HepG2 (cell line): ENCODE results near the gene PLVAP. TPM values are rescaled to one million over a fixed set of nuclear protein-coding genes. Genes with fewer than 3 reads are reported as not detected.

Source experiments
- ARID2 ChIP-seq: sonication (generic); formaldehyde crosslinking; IDR thresholded peaks from 2 replicates; pipeline ENCODE4 v1.8.1; 2022; ENCODE audit warnings: mild to moderate bottlenecking, missing genetic modification reagents, borderline replicate concordance
- CBX1 ChIP-seq: IDR thresholded peaks from one replicate; pipeline ENCODE4 v1.6.1; 2016; ENCODE audit warnings: antibody characterized with exemption, low read depth
- CENPX ChIP-seq: sonication (generic); formaldehyde crosslinking; IDR thresholded peaks from 2 replicates; pipeline ENCODE4 v1.9.0; 2021; ENCODE audit warnings: mild to moderate bottlenecking, missing genetic modification reagents, moderate library complexity
- FOXA1 ChIP-seq, 2 experiments: fragments of 450-650 bp in 1 of 2; sonication (generic) in 1 of 2; formaldehyde crosslinking in 1 of 2; IDR thresholded peaks; 2 replicates each; pipeline versions ENCODE4 v1.4.0 to v1.6.1; 2016 to 2020; ENCODE audit warnings: missing genetic modification reagents in 1 of 2
- GATAD2A ChIP-seq: IDR thresholded peaks from 2 replicates; pipeline ENCODE4 v1.6.1; 2016
- LBX2 ChIP-seq: sonication (generic); formaldehyde crosslinking; IDR thresholded peaks from 2 replicates; pipeline ENCODE4 v1.5.0; 2020; ENCODE audit warnings: missing genetic modification reagents, mild to moderate bottlenecking, borderline replicate concordance
- NFAT5 ChIP-seq: sonication (generic); formaldehyde crosslinking; IDR thresholded peaks from 2 replicates; pipeline ENCODE4 v1.4.0; 2020; ENCODE audit warnings: missing genetic modification reagents
- NFYB ChIP-seq: sonication (generic); formaldehyde crosslinking; IDR thresholded peaks from 2 replicates; pipeline ENCODE4 v1.4.0; 2020; ENCODE audit warnings: missing genetic modification reagents
- REL ChIP-seq: sonication (generic); formaldehyde crosslinking; conservative IDR thresholded peaks from 2 replicates; pipeline ENCODE4 v1.8.0; 2022; ENCODE audit warnings: mild to moderate bottlenecking, missing genetic modification reagents, moderate library complexity
- SMAD1 ChIP-seq: sonication (generic); formaldehyde crosslinking; IDR thresholded peaks from 2 replicates; pipeline ENCODE4 v1.4.0; 2020; ENCODE audit warnings: missing genetic modification reagents, low read depth, mild to moderate bottlenecking, borderline replicate concordance
- TBP ChIP-seq: sonication (generic); formaldehyde crosslinking; IDR thresholded peaks from 2 replicates; pipeline ENCODE4 v1.5.0; 2020; ENCODE audit warnings: missing genetic modification reagents
- THYN1 ChIP-seq: sonication (generic); formaldehyde crosslinking; IDR thresholded peaks from 2 replicates; pipeline ENCODE4 v1.8.1; 2023; ENCODE audit warnings: low read depth, mild to moderate bottlenecking, moderate library complexity, missing genetic modification reagents, borderline replicate concordance
- UBTF ChIP-seq: sonication (generic); formaldehyde crosslinking; IDR thresholded peaks from 2 replicates; pipeline ENCODE4 v1.4.0; 2020; ENCODE audit warnings: mild to moderate bottlenecking, missing genetic modification reagents
- ZNF441 ChIP-seq: sonication (generic); formaldehyde crosslinking; IDR thresholded peaks from 2 replicates; pipeline ENCODE4 v1.7.0; 2021; ENCODE audit warnings: missing genetic modification reagents, borderline replicate concordance
- ZNF451 ChIP-seq: sonication (generic); formaldehyde crosslinking; IDR thresholded peaks from 2 replicates; pipeline ENCODE4 v1.5.0; 2020; ENCODE audit warnings: mild to moderate bottlenecking, missing genetic modification reagents
- ZNF510 ChIP-seq: sonication (generic); formaldehyde crosslinking; IDR thresholded peaks from 2 replicates; pipeline ENCODE4 v1.4.0; 2020; ENCODE audit warnings: low read depth, mild to moderate bottlenecking, missing genetic modification reagents
- ZNF879 ChIP-seq: sonication (generic); formaldehyde crosslinking; IDR thresholded peaks from 2 replicates; pipeline ENCODE4 v1.8.1; 2023; ENCODE audit warnings: missing genetic modification reagents
- polyA plus RNA-seq, 8 experiments: library from polyadenylated mRNA; depleted of rRNA in 3 of 8; stranded (reverse) in 7 of 8; unstranded in 1 of 8; fragments of >200 nt; fragmentation: Illumina TruSeq in 4 of 8; extraction: Trizol in 4 of 8; gene quantifications; 2 replicates each; pipeline versions ENCODE4 v1.2.1 to v1.2.3, GENCODE V29; 2011 to 2016; ENCODE audit warnings: low read depth in 4 of 8, missing spikeins in 1 of 8, mixed read lengths in 1 of 8; ENCODE audit not compliant: insufficient read depth in 1 of 8
- total RNA-seq, 5 experiments: library from RNA; depleted of rRNA; stranded (reverse); fragments of >200 nt; fragmentation: Illumina TruSeq; extraction: Trizol; gene quantifications; 2 replicates each; pipeline ENCODE4 v1.2.3, GENCODE V29; 2016; ENCODE audit warnings: low read depth in 1 of 5

PLVAP gene
- total and polyA plus RNA-seq, 2 of the 13 experiments (the other 11 are each of a cell fraction or from before 2014, with no cell fraction given): 0.26 TPM; not detected in 1

GRCh38 chr19:17334414-17335409 is 42.4 kb downstream of the PLVAP start, which contains the start of gene ANO8 (continued):
- peak; percentile 79; the same call in 1 of the 2 replicates for TF ChIP-seq NFAT5 (CRISPR knock-in tag)
- 0 out of 2 replicates have a peak, but pooled peaks have one; percentile 59 for TF ChIP-seq TBP (CRISPR knock-in tag)
- TF ChIP-seq ARID2: no peak
- TF ChIP-seq SMAD1 (CRISPR knock-in tag): peak; percentile 64; the same call in 1 of the 2 replicates
- TF ChIP-seq ZNF879 (CRISPR knock-in tag): no peak
- no peak for TF ChIP-seq ZNF510
- TF ChIP-seq GATAD2A (CRISPR knock-in tag): peak; percentile 24; the same call in 1 of the 2 replicates
- TF ChIP-seq THYN1 (CRISPR knock-in tag): no peak
- TF ChIP-seq LBX2 (CRISPR knock-in tag): no peak
- no peak for TF ChIP-seq CENPX (CRISPR knock-in tag)
- peak; percentile 51; the same call in 1 of the 2 replicates for TF ChIP-seq ZNF441 (CRISPR knock-in tag)
- no peak for TF ChIP-seq REL
- 0 out of 2 replicates have a peak, but pooled peaks have one; percentile 26 for TF ChIP-seq NFYB (CRISPR knock-in tag)
- peak; percentile 15; the same call in 1 of the 2 replicates for TF ChIP-seq ZNF451
- TF ChIP-seq CBX1: no peak
- no peak for TF ChIP-seq FOXA1 (IDR thresholded peaks at IDR 0.05)
- TF ChIP-seq FOXA1 (CRISPR knock-in tag; IDR thresholded peaks at IDR 0.05): no peak
- peak; percentile 94 for TF ChIP-seq UBTF (CRISPR knock-in tag)
